Type B pancreatic cell (in vitro differentiated cells): ENCODE results near the gene INS. TPM values are rescaled to one million over a fixed set of nuclear protein-coding genes. Genes with fewer than 3 reads are reported as not detected.

Experiments used
- DNase-seq: peaks from one replicate; pipeline ENCODE4 v3.0.0; 2021; ENCODE audit warnings: mixed read lengths; ENCODE audit not compliant: unreplicated experiment; ENCODE audit errors: extremely low spot score
- H3K27ac Mint-ChIP-seq: 2 replicates; pipeline ENCODE4 v1.8.0; 2021; ENCODE audit warnings: mild to moderate bottlenecking, mixed read lengths
- H3K27me3 Mint-ChIP-seq: 2 replicates; pipeline ENCODE4 v1.8.0; 2021; ENCODE audit warnings: mixed read lengths
- H3K36me3 Mint-ChIP-seq: 2 replicates; pipeline ENCODE4 v1.8.0; 2021; ENCODE audit warnings: mixed read lengths
- H3K4me1 Mint-ChIP-seq: one replicate; pipeline ENCODE4 v1.8.0; 2021; ENCODE audit warnings: mixed read lengths; ENCODE audit not compliant: unreplicated experiment
- H3K4me3 Mint-ChIP-seq: 2 replicates; pipeline ENCODE4 v1.8.0; 2021; ENCODE audit warnings: mild to moderate bottlenecking, mixed read lengths
- H3K9me3 Mint-ChIP-seq: 2 replicates; pipeline ENCODE4 v1.8.0; 2021; ENCODE audit warnings: mixed read lengths
- CTCF ChIP-seq: fragments of 200-600 bp; sonication (generic); conservative IDR thresholded peaks from 2 replicates; pipeline ENCODE4 v1.5.0; 2021; ENCODE audit warnings: antibody characterized with exemption, mild to moderate bottlenecking
- total RNA-seq: library from RNA; stranded (reverse); gene quantifications from 2 replicates; pipeline ENCODE4 v1.2.1, GENCODE V29; 2021; ENCODE audit warnings: low replicate concordance

INS gene
- total RNA-seq, 1 donor from 2014 or later: 1,584 TPM

- Mint-ChIP-seq H3K36me3 (no peaks in the 10 kb centered on the region), H3K9me3 (peaks cover 5% of the 10 kb centered on the region), H3K27me3 (peaks cover 13% of the 10 kb centered on the region), H3K4me1 (peaks cover 4% of the 10 kb centered on the region), H3K27ac (peak overlapping the region; percentile 25), H3K4me3 (no peak overlapping the region)
- no peak for TF ChIP-seq CTCF
- no peak for DNase-seq
These were observed 39.5 kb upstream of the INS start for GRCh38 chr11:2200536-2200935.

GRCh38 chr11:2199466-2200341 lies 38.7 kb upstream of the INS start:
- no peak for DNase-seq
- peaks cover 13% of the 10 kb centered on the region for H3K27me3 Mint-ChIP-seq
- peaks cover 4% of the 10 kb centered on the region for H3K4me1 Mint-ChIP-seq
- H3K36me3 Mint-ChIP-seq: no peaks in the 10 kb centered on the region
- H3K9me3 Mint-ChIP-seq: peaks cover 5% of the 10 kb centered on the region
- H3K4me3 Mint-ChIP-seq: no peak overlapping the region
- no peak for TF ChIP-seq CTCF
- peak overlapping the region; percentile 25 for H3K27ac Mint-ChIP-seq

GRCh38 chr11:2198621-2199365 lies 37.8 kb upstream of the INS start:
- no peak overlapping the region for H3K4me3 Mint-ChIP-seq
- H3K9me3 Mint-ChIP-seq: peaks cover 5% of the 10 kb centered on the region
- H3K27ac Mint-ChIP-seq: no peak overlapping the region
- no peaks in the 10 kb centered on the region for H3K36me3 Mint-ChIP-seq
- H3K4me1 Mint-ChIP-seq: peaks cover 4% of the 10 kb centered on the region
- peaks cover 13% of the 10 kb centered on the region for H3K27me3 Mint-ChIP-seq
- no peak for TF ChIP-seq CTCF
- DNase-seq: no peak

- no peak overlapping the region for H3K27ac Mint-ChIP-seq
- DNase-seq: no peak
- no peak for TF ChIP-seq CTCF
- no peaks in the 10 kb centered on the region for H3K36me3 Mint-ChIP-seq
- H3K4me3 Mint-ChIP-seq: no peak overlapping the region
- peaks cover 5% of the 10 kb centered on the region for H3K9me3 Mint-ChIP-seq
- H3K4me1 Mint-ChIP-seq: peaks cover 8% of the 10 kb centered on the region
- peaks cover 13% of the 10 kb centered on the region for H3K27me3 Mint-ChIP-seq
These were observed 36.9 kb upstream of the INS start for GRCh38 chr11:2197771-2198520.

GRCh38 chr11:2196970-2197770 lies 36.2 kb upstream of the INS start:
- Mint-ChIP-seq H3K9me3 (peaks cover 5% of the 10 kb centered on the region), H3K36me3 (no peaks in the 10 kb centered on the region), H3K4me3 (peak overlapping the region; percentile 12), H3K27ac (no peak overlapping the region), H3K4me1 (peaks cover 8% of the 10 kb centered on the region), H3K27me3 (peaks cover 13% of the 10 kb centered on the region)
- TF ChIP-seq CTCF: peak; percentile 85
- DNase-seq: peak; percentile 91
